Hepatocyte (in vitro differentiated cells): Measurements from ENCODE around the gene NPTX1. TPM values are rescaled to one million over a fixed set of nuclear protein-coding genes. Genes with fewer than 3 reads are reported as not detected.

Experiments used
- DNase-seq: peaks from one replicate; pipeline ENCODE4 v3.0.0-alpha.2; 2016; ENCODE audit warnings: low spot score
- H2AFZ ChIP-seq: fragments of 200-600 bp; sonication (generic); 2 replicates; pipeline ENCODE4 v1.6.0; 2016; ENCODE audit warnings: antibody characterized with exemption, mild to moderate bottlenecking
- H3K27ac ChIP-seq: fragments of 200-600 bp; sonication (generic); 2 replicates; pipeline ENCODE4 v1.5.1; 2016; ENCODE audit warnings: mild to moderate bottlenecking
- H3K27me3 ChIP-seq: fragments of 200-600 bp; sonication (generic); 2 replicates; pipeline ENCODE4 v1.6.1; 2016
- H3K36me3 ChIP-seq: fragments of 200-600 bp; sonication (generic); replicated peaks from 2 replicates; pipeline ENCODE4 v1.5.1; 2016; ENCODE audit warnings: low read depth; ENCODE audit not compliant: insufficient read depth
- H3K4me1 ChIP-seq: fragments of 200-600 bp; sonication (generic); 2 replicates; pipeline ENCODE4 v1.5.1; 2016; ENCODE audit warnings: mild to moderate bottlenecking, moderate library complexity; ENCODE audit not compliant: insufficient read depth
- H3K4me2 ChIP-seq: fragments of 200-600 bp; sonication (generic); 2 replicates; pipeline ENCODE4 v1.6.0; 2016
- H3K4me3 ChIP-seq: fragments of 200-600 bp; sonication (generic); 2 replicates; pipeline ENCODE4 v1.5.1; 2016; ENCODE audit warnings: mild to moderate bottlenecking
- H3K79me2 ChIP-seq: fragments of 200-600 bp; sonication (generic); 2 replicates; pipeline ENCODE4 v1.6.0; 2017; ENCODE audit warnings: mild to moderate bottlenecking
- H3K9me2 ChIP-seq: fragments of 200-600 bp; sonication (generic); replicated peaks from 2 replicates; pipeline ENCODE4 v1.6.0; 2017; ENCODE audit warnings: mild to moderate bottlenecking; ENCODE audit not compliant: insufficient read depth
- H3K9me3 ChIP-seq: fragments of 200-600 bp; sonication (generic); 2 replicates; pipeline ENCODE4 v1.5.1; 2016; ENCODE audit warnings: low read depth, mild to moderate bottlenecking
- H4K20me1 ChIP-seq: fragments of 200-600 bp; sonication (generic); 2 replicates; pipeline ENCODE4 v1.6.0; 2016; ENCODE audit warnings: mild to moderate bottlenecking; ENCODE audit not compliant: insufficient read depth, poor library complexity, severe bottlenecking
- CTCF ChIP-seq: fragments of 200-600 bp; sonication (generic); IDR thresholded peaks from 2 replicates; pipeline ENCODE4 v1.5.1; 2016; ENCODE audit warnings: antibody characterized with exemption, mild to moderate bottlenecking; ENCODE audit not compliant: poor library complexity
- EZH2 ChIP-seq: fragments of 200-600 bp; sonication (generic); IDR thresholded peaks from 2 replicates; pipeline ENCODE4 v1.6.1; 2016; ENCODE audit warnings: antibody characterized with exemption, mild to moderate bottlenecking, borderline replicate concordance
- EZH2phosphoT487 ChIP-seq: fragments of 200-600 bp; sonication (generic); IDR thresholded peaks from one replicate; pipeline ENCODE4 v1.6.1; 2018; ENCODE audit warnings: antibody characterized with exemption, mild to moderate bottlenecking, low read depth, moderate library complexity; ENCODE audit not compliant: unreplicated experiment, severe bottlenecking
- WGBS: methylation state at CpG from one replicate; pipeline ENCODE4 v1.1.6; 2016; ENCODE audit warnings: low lambda C conversion rate; ENCODE audit errors: missing lambda C conversion rate; 5-methylcytosine and 5-hydroxymethylcytosine counted together
- polyA plus RNA-seq: library from polyadenylated mRNA; unstranded; fragments of >200 nt; fragmentation: Nextera tagmentation; extraction: Ambion mirVana; gene quantifications from 2 replicates; pipeline ENCODE4 v1.2.1, GENCODE V29; 2016
- total RNA-seq: library from RNA; depleted of rRNA; stranded (reverse); fragments of >200 nt; gene quantifications from 2 replicates; pipeline ENCODE4 v1.2.3, GENCODE V29; 2014

The NPTX1 gene
- total and polyA plus RNA-seq, 2 experiments from 2014 or later = 0.70 to 2.1 TPM

- Histone ChIP-seq H3K4me2 (no peak overlapping the region), H3K4me3 (no peak overlapping the region), H3K9me3 (no peaks in the 10 kb centered on the region), H4K20me1 (no peaks in the 10 kb centered on the region), H3K36me3 (no peaks in the 10 kb centered on the region), H3K79me2 (no peaks in the 10 kb centered on the region), H3K27me3 (no peaks in the 10 kb centered on the region), H3K4me1 (no peaks in the 10 kb centered on the region), H3K9me2 (no peaks in the 10 kb centered on the region), H3K27ac (no peak overlapping the region), H2AFZ (no peak overlapping the region)
- DNase-seq = no peak
- WGBS = 90% methylated on average over 27 of the region's 29 CpGs
- TF ChIP-seq EZH2 (no peak), EZH2phosphoT487 (no peak), CTCF (no peak)
Observed at GRCh38 chr17:80431246-80432195, 44.9 kb downstream of the NPTX1 start.

GRCh38 chr17:80430446-80431245 is 45.8 kb downstream of the NPTX1 start:
- no peak for DNase-seq
- TF ChIP-seq EZH2phosphoT487 = no peak
- no peak for TF ChIP-seq EZH2
- TF ChIP-seq CTCF = no peak
- no peaks in the 10 kb centered on the region for H3K9me2 ChIP-seq
- H3K4me1 ChIP-seq = no peaks in the 10 kb centered on the region
- H2AFZ ChIP-seq = no peak overlapping the region
- H4K20me1 ChIP-seq = no peaks in the 10 kb centered on the region
- no peak overlapping the region for H3K4me2 ChIP-seq
- H3K36me3 ChIP-seq = no peaks in the 10 kb centered on the region
- H3K79me2 ChIP-seq = no peaks in the 10 kb centered on the region
- H3K27me3 ChIP-seq = no peaks in the 10 kb centered on the region
- 94% methylated on average over 8 of the region's 15 CpGs for WGBS
- H3K4me3 ChIP-seq = no peak overlapping the region
- no peaks in the 10 kb centered on the region for H3K9me3 ChIP-seq
- no peak overlapping the region for H3K27ac ChIP-seq

GRCh38 chr17:80429356-80430275 is 46.8 kb downstream of the NPTX1 start:
- no peaks in the 10 kb centered on the region for H3K27me3 ChIP-seq
- H3K9me2 ChIP-seq = no peaks in the 10 kb centered on the region
- H3K4me3 ChIP-seq = no peak overlapping the region
- no peaks in the 10 kb centered on the region for H4K20me1 ChIP-seq
- no peak overlapping the region for H2AFZ ChIP-seq
- no peak for TF ChIP-seq EZH2phosphoT487
- no peak for TF ChIP-seq EZH2
- no peak for TF ChIP-seq CTCF
- H3K36me3 ChIP-seq = no peaks in the 10 kb centered on the region
- DNase-seq = no peak
- no peak overlapping the region for H3K4me2 ChIP-seq
- H3K27ac ChIP-seq = no peak overlapping the region
- no peaks in the 10 kb centered on the region for H3K9me3 ChIP-seq
- 97% methylated on average over 31 of the region's 33 CpGs for WGBS
- H3K79me2 ChIP-seq = no peaks in the 10 kb centered on the region
- H3K4me1 ChIP-seq = no peaks in the 10 kb centered on the region
